ENCODE measurements around the gene ADAR.

Gene ADAR

GRCh38 chr1:154575147-154575927 lies 32.6 kb downstream of the ADAR start:
- Histone ChIP-seq H3K79me2 (no peaks in the 10 kb centered on the region), H3K9me3 (ENCODE audit: control insufficient read depth, low read length) (no peaks in the 10 kb centered on the region), H3K4me2 (ENCODE audit: low read length) (no peak overlapping the region), H3K27ac (no peak overlapping the region), H3K4me1 (peaks cover 9% of the 10 kb centered on the region), H2AFZ (no peak overlapping the region), H3K27me3 (ENCODE audit: control insufficient read depth, insufficient read depth, low read length) (no peaks in the 10 kb centered on the region), H3K4me3 (ENCODE audit: low read depth, low read length) (no peak overlapping the region), H3K36me3 (ENCODE audit: control insufficient read depth, insufficient read depth, low read length) (no peaks in the 10 kb centered on the region), H3K9ac (no peak overlapping the region)
- TF ChIP-seq CTCF (IDR thresholded peaks at IDR 0.05) = no peak

- no peak overlapping the region for H3K9ac ChIP-seq
- peaks cover 9% of the 10 kb centered on the region for H3K4me1 ChIP-seq
- no peaks in the 10 kb centered on the region for H3K27me3 ChIP-seq (ENCODE audit: control insufficient read depth, insufficient read depth, low read length)
- no peak overlapping the region for H3K27ac ChIP-seq
- no peaks in the 10 kb centered on the region for H3K36me3 ChIP-seq (ENCODE audit: control insufficient read depth, insufficient read depth, low read length)
- H3K4me2 ChIP-seq (ENCODE audit: low read length) = no peak overlapping the region
- H2AFZ ChIP-seq = no peak overlapping the region
- no peaks in the 10 kb centered on the region for H3K79me2 ChIP-seq
- no peak overlapping the region for H3K4me3 ChIP-seq (ENCODE audit: low read depth, low read length)
- TF ChIP-seq CTCF (IDR thresholded peaks at IDR 0.05) = no peak
- no peaks in the 10 kb centered on the region for H3K9me3 ChIP-seq (ENCODE audit: control insufficient read depth, low read length)
Observed at GRCh38 chr1:154574716-154575115, 33.3 kb downstream of the ADAR start.

GRCh38 chr1:154573168-154573510 lies 34.8 kb downstream of the ADAR start:
- H3K27ac ChIP-seq = no peak overlapping the region
- H3K4me2 ChIP-seq (ENCODE audit: low read length) = no peak overlapping the region
- no peak overlapping the region for H3K9ac ChIP-seq
- H3K4me1 ChIP-seq = peaks cover 9% of the 10 kb centered on the region
- H2AFZ ChIP-seq = no peak overlapping the region
- no peak for TF ChIP-seq CTCF (IDR thresholded peaks at IDR 0.05)
- no peaks in the 10 kb centered on the region for H3K36me3 ChIP-seq (ENCODE audit: control insufficient read depth, insufficient read depth, low read length)
- no peak overlapping the region for H3K4me3 ChIP-seq (ENCODE audit: low read depth, low read length)
- no peaks in the 10 kb centered on the region for H3K79me2 ChIP-seq
- H3K27me3 ChIP-seq (ENCODE audit: control insufficient read depth, insufficient read depth, low read length) = no peaks in the 10 kb centered on the region
- H3K9me3 ChIP-seq (ENCODE audit: control insufficient read depth, low read length) = no peaks in the 10 kb centered on the region

- H3K9ac ChIP-seq = no peak overlapping the region
- H3K36me3 ChIP-seq (ENCODE audit: control insufficient read depth, insufficient read depth, low read length) = no peaks in the 10 kb centered on the region
- no peak overlapping the region for H3K4me2 ChIP-seq (ENCODE audit: low read length)
- H3K9me3 ChIP-seq (ENCODE audit: control insufficient read depth, low read length) = no peaks in the 10 kb centered on the region
- no peak overlapping the region for H3K4me3 ChIP-seq (ENCODE audit: low read depth, low read length)
- no peak overlapping the region for H3K27ac ChIP-seq
- H3K4me1 ChIP-seq = peaks cover 9% of the 10 kb centered on the region
- TF ChIP-seq CTCF (IDR thresholded peaks at IDR 0.05) = no peak
- no peaks in the 10 kb centered on the region for H3K27me3 ChIP-seq (ENCODE audit: control insufficient read depth, insufficient read depth, low read length)
- no peak overlapping the region for H2AFZ ChIP-seq
- H3K79me2 ChIP-seq = no peaks in the 10 kb centered on the region
Observed at GRCh38 chr1:154572468-154573167, 35.4 kb downstream of the ADAR start.

GRCh38 chr1:154571964-154572288 lies 36.1 kb downstream of the ADAR start:
- Histone ChIP-seq H3K27me3 (ENCODE audit: control insufficient read depth, insufficient read depth, low read length) (no peaks in the 10 kb centered on the region), H3K36me3 (ENCODE audit: control insufficient read depth, insufficient read depth, low read length) (no peaks in the 10 kb centered on the region)
- no peak for TF ChIP-seq CTCF (IDR thresholded peaks at IDR 0.05)

More at GRCh38 chr1:154571964-154572288, 36.1 kb downstream of the ADAR start:
- no peaks in the 10 kb centered on the region for H3K9me3 ChIP-seq (ENCODE audit: control insufficient read depth, low read length)
- H3K79me2 ChIP-seq = no peaks in the 10 kb centered on the region
- no peak overlapping the region for H3K4me3 ChIP-seq (ENCODE audit: low read depth, low read length)
- no peak overlapping the region for H3K4me2 ChIP-seq (ENCODE audit: low read length)
- peaks cover 9% of the 10 kb centered on the region for H3K4me1 ChIP-seq
- H2AFZ ChIP-seq = no peak overlapping the region
- no peak overlapping the region for H3K27ac ChIP-seq
- no peak overlapping the region for H3K9ac ChIP-seq
